Bronchial epithelial cell (primary cell): ENCODE results near the gene VTI1A. TPM values are rescaled to one million over a fixed set of nuclear protein-coding genes. Genes with fewer than 3 reads are reported as not detected.

Experiments
- DNase-seq: peaks from one replicate; pipeline ENCODE4 v3.0.0-alpha.2; 2010; ENCODE audit warnings: low read depth
- FAIRE-seq: peaks from 2 replicates; lab custom pipeline; 2011; peaks lifted over from hg19 to GRCh38; lab: Jason Lieb, UNC
- H3K27me3 ChIP-seq: 2 replicates; pipeline ENCODE4 v1.5.1; 2011; ENCODE audit warnings: low read length; ENCODE audit not compliant: control insufficient read depth, insufficient read depth
- H3K36me3 ChIP-seq: 2 replicates; pipeline ENCODE4 v1.5.1; 2011; ENCODE audit warnings: low read length; ENCODE audit not compliant: control insufficient read depth, insufficient read depth
- H3K4me3 ChIP-seq: 2 replicates; pipeline ENCODE4 v1.5.1; 2011; ENCODE audit warnings: mild to moderate bottlenecking, low read depth, low read length, control low read depth
- CTCF ChIP-seq: IDR thresholded peaks from 2 replicates; pipeline ENCODE4 v1.5.1; 2011; ENCODE audit warnings: mild to moderate bottlenecking, moderate library complexity, low read length, control low read depth, inconsistent platforms; ENCODE audit not compliant: insufficient read depth, severe bottlenecking
- total RNA-seq: library from RNA; depleted of rRNA; stranded (reverse); fragments of >200 nt; gene quantifications from 2 replicates; pipeline ENCODE4 v1.2.1, GENCODE V29; 2014

VTI1A gene
- total RNA-seq, 1 donor from 2014 or later, result 36.6 TPM

- H3K4me3 ChIP-seq, result no peak overlapping the region
- TF ChIP-seq CTCF, result no peak
- H3K36me3 ChIP-seq, result no peaks in the 10 kb centered on the region
Observed at GRCh38 chr10:112799726-112800510, 352.9 kb downstream of the VTI1A start.

GRCh38 chr10:112801004-112801403 lies 354.0 kb downstream of the VTI1A start:
- DNase-seq (no peak), FAIRE-seq (no peak)
- no peak for TF ChIP-seq CTCF
- no peak overlapping the region for H3K4me3 ChIP-seq
- no peaks in the 10 kb centered on the region for H3K36me3 ChIP-seq
- no peaks in the 10 kb centered on the region for H3K27me3 ChIP-seq

More at GRCh38 chr10:112799726-112800510, 352.9 kb downstream of the VTI1A start:
- DNase-seq (no peak), FAIRE-seq (no peak)
- H3K27me3 ChIP-seq, result no peaks in the 10 kb centered on the region

GRCh38 chr10:112801748-112802147 lies 354.7 kb downstream of the VTI1A start:
- H3K36me3 ChIP-seq, result no peaks in the 10 kb centered on the region
- no peaks in the 10 kb centered on the region for H3K27me3 ChIP-seq
- H3K4me3 ChIP-seq, result no peak overlapping the region
- DNase-seq (no peak), FAIRE-seq (no peak)
- no peak for TF ChIP-seq CTCF

GRCh38 chr10:112802411-112803022 lies 355.5 kb downstream of the VTI1A start:
- FAIRE-seq (no peak), DNase-seq (no peak)
- Histone ChIP-seq H3K36me3 (no peaks in the 10 kb centered on the region), H3K27me3 (no peaks in the 10 kb centered on the region), H3K4me3 (no peak overlapping the region)
- TF ChIP-seq CTCF, result no peak

DNA sequence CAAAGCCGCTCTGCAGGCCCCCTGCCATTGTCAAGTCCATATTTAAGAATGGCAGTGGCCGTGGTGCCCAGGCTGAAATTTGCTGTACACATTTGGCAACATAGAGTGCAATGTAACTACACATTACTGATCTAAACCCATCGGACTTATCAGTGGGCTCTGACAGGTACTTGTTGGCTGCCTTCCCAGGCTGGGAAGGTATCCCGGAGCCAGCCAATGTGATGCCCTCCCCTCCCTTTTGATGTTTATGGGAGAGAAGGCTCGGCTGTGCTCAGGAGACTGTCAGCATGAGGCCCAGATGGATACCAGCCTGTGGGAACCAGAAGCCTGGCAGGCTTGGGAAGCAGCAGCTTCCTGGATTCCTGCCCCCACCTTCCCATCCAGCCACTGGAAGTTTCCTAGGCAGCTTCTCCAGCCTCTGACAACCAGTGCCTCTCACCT lies 357.0 kb downstream of the VTI1A start:
- DNase-seq (no peak), FAIRE-seq (no peak)
- TF ChIP-seq CTCF, result no peak
- Histone ChIP-seq H3K4me3 (no peak overlapping the region), H3K36me3 (no peaks in the 10 kb centered on the region), H3K27me3 (no peaks in the 10 kb centered on the region)
